Aorta (tissue), 5 donors: ENCODE measurements around the gene ZNF280D. TPM values are rescaled to one million over a fixed set of nuclear protein-coding genes. Genes with fewer than 3 reads are reported as not detected.

Experiments
- ATAC-seq: fragments of 200-7000 bp; cut with Tn5 transposase; one replicate; pipeline ENCODE4 v1.9.1; 2022; ENCODE audit warnings: moderate library complexity; ENCODE audit not compliant: low FRiP score
- DNase-seq, 2 donors: peaks; one replicate each; pipeline ENCODE4 v3.0.0-alpha.2; 2020
- H3K27ac ChIP-seq, 2 donors: one replicate each; pipeline ENCODE4 v1.5.1; 2013; ENCODE audit warnings: low read length in 2 of 2, mild to moderate bottlenecking in 2 of 2, moderate library complexity in 2 of 2, control low read depth in 1 of 2, inconsistent platforms in 1 of 2, low read depth in 1 of 2
- H3K27me3 ChIP-seq, 2 donors: one replicate each; pipeline ENCODE4 v1.6.1; 2013; ENCODE audit warnings: control low read depth in 1 of 2, low read length in 1 of 2, mild to moderate bottlenecking in 1 of 2, moderate library complexity in 1 of 2; ENCODE audit not compliant: insufficient read depth in 2 of 2, control insufficient read depth in 1 of 2
- H3K36me3 ChIP-seq, 2 donors: one replicate each; pipeline ENCODE4 v1.6.1; 2013; ENCODE audit warnings: control low read depth in 1 of 2, low read length in 1 of 2, mild to moderate bottlenecking in 1 of 2; ENCODE audit not compliant: insufficient read depth in 2 of 2, control insufficient read depth in 1 of 2
- H3K4me1 ChIP-seq, 2 donors: one replicate each; pipeline ENCODE4 v1.6.1; 2013; ENCODE audit warnings: low read length in 2 of 2, control low read depth in 1 of 2, mild to moderate bottlenecking in 1 of 2, moderate library complexity in 1 of 2; ENCODE audit not compliant: insufficient read depth in 2 of 2, control insufficient read depth in 1 of 2
- H3K4me3 ChIP-seq, 2 donors: one replicate each; pipeline ENCODE4 v1.5.1; 2013; ENCODE audit warnings: low read length in 2 of 2, control low read depth in 1 of 2, mild to moderate bottlenecking in 1 of 2
- H3K9me3 ChIP-seq: one replicate; pipeline ENCODE4 v1.6.1; 2013; ENCODE audit warnings: mild to moderate bottlenecking, low read length; ENCODE audit not compliant: control insufficient read depth
- WGBS, 2 donors: extraction: QIAGEN DNeasy Blood & Tissue Kit; methylation state at CpG; one replicate each; pipeline ENCODE4 v1.1.7; 2013; 5-methylcytosine and 5-hydroxymethylcytosine counted together
- intact Hi-C, 2 donors: fragments of 100-400 bp; cut with DNase I; formaldehyde crosslinking; loops; one replicate each; pipeline versions ENCODE4 v1.14.2 to v1.15.0; 2022
- polyA plus RNA-seq, 2 donors: library from polyadenylated mRNA; stranded (reverse); fragments of 200-250 nt; gene quantifications; one replicate each; pipeline ENCODE4 v1.2.3, GENCODE V29; 2013
- total RNA-seq, 2 donors: library from RNA; stranded (reverse); fragmentation: NEBNext Ultra II Directional; extraction: Animal tissue kit (Norgen Biotek cat#: 25700); gene quantifications; one replicate each; pipeline ENCODE4 v1.2.1, GENCODE V29; 2021
- donor health status: healthy with polysubstance abuse.
- donor health status: Bipolar disorder and iron deficiency.
- donor health status: DM: no; HTN: no; CAD: no.
- donor health status: DM: no; HTN: no; CAD: no.
- donor health status: DM: yes; HTN: yes; CAD: no.

ZNF280D gene
- total and polyA plus RNA-seq, 4 donors: 15.0 to 90.8 (median 45.0) TPM

DNA sequence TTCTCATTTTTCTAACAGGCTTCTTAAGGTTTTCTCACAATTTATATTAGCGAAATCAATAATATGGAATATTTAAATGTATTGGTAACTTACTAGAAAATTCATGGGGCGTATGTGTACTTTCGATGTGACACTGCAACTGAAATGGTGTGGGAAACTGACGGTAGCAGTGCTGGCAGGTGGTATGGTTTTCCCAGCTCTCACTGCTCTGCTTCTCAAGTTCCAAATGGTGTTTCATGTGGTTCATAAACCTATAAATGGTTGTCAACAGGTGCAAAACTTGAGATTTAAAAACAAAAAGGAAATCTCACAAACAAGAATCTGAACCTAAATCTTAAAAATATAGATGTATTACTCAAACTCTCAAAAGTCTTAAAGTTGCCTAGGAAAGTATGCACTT is 54.7 kb downstream of the ZNF280D start:
- Histone ChIP-seq H3K4me1 (no peaks in the 10 kb centered on the region), H3K4me3 (no peak overlapping the region), H3K9me3 (no peaks in the 10 kb centered on the region), H3K36me3 (peaks cover 0 to 2% of the 10 kb centered on the region in 2 donors), H3K27ac (no peak overlapping the region), H3K27me3 (no peaks in the 10 kb centered on the region)
- intact Hi-C loops: no loop called here
- ATAC-seq: no peak
- DNase-seq: no peak
- 97% methylated on average over 4 of the region's 4 CpGs for WGBS, 2 donors

DNA sequence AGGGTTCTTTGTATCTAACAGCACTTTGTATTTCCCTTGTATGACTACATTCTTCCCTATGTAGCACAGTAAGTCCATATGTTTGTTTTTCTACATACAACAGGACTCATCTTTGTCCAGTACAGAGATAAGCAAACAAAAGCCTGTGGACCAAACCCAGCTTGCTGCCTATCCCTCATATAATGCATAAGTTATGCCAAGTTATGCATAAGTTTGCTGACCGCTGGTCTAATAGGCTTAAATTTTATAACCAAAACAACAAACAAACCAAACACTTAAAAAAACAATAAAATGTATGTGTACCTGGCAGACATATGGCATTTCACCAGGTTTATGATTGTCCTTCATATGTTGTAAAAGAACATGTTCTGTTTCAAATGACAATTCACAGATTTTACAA is 56.0 kb downstream of the ZNF280D start:
- no peak overlapping the region for H3K27ac ChIP-seq
- H3K9me3 ChIP-seq: no peaks in the 10 kb centered on the region
- peaks cover 0 to 2% of the 10 kb centered on the region in 2 donors for H3K36me3 ChIP-seq
- H3K4me3 ChIP-seq: no peak overlapping the region
- no peak for ATAC-seq
- DNase-seq: no peak
- WGBS, 2 donors: 91 to 99% methylated on average over 1 of the region's 1 CpG
- H3K4me1 ChIP-seq: peaks cover 0 to 2% of the 10 kb centered on the region in 2 donors
- no peaks in the 10 kb centered on the region for H3K27me3 ChIP-seq
- intact Hi-C loops: no loop called here

DNA sequence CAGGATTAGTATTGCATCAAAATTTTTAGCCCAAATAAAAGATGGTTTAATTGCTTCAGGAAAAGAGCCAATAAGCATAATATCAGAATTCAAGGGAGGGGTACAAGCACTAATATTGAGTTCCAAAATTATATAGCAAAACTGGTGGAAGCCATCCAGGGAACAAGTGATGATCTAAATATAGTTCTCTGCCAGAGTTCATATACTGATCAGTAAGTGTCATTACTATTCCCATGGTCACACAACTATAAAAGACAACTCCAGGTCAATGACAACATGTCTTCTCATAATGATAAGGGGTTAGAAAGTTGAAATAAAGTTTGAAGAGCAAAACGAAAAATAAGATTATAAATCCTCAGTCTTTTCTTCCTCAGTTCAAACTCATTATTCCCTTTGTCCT is 57.4 kb downstream of the ZNF280D start:
- no peak for DNase-seq
- intact Hi-C loops: no loop called here
- WGBS, 2 donors: 80 to 86% methylated on average over 1 of the region's 1 CpG
- no peak for ATAC-seq
- Histone ChIP-seq H3K27ac (no peak overlapping the region), H3K4me1 (peaks cover 0 to 2% of the 10 kb centered on the region in 2 donors), H3K27me3 (no peaks in the 10 kb centered on the region), H3K36me3 (peaks cover 0 to 2% of the 10 kb centered on the region in 2 donors), H3K4me3 (no peak overlapping the region), H3K9me3 (no peaks in the 10 kb centered on the region)

DNA sequence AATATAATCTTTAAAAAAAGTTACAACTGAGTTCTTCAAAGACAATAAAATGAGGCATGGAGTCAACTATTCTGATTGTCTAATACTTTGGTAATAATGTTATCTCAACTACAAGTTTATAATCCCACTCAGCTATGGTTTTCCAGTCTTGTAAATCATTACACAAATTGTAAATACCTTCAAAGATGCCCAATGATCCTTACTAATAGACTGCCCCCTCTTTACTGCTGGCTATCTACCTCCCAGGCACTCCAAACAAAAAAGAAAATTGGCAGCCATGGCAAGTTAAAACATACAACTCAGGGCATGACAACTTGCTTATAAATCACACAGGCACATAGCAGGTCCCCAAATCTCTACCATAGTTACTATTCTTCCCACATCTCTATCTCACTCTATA is 58.5 kb downstream of the ZNF280D start:
- peaks cover 0 to 2% of the 10 kb centered on the region in 2 donors for H3K4me1 ChIP-seq
- no peak for DNase-seq
- H3K27me3 ChIP-seq: no peaks in the 10 kb centered on the region
- H3K9me3 ChIP-seq: no peaks in the 10 kb centered on the region
- H3K4me3 ChIP-seq: no peak overlapping the region
- peaks cover 0 to 2% of the 10 kb centered on the region in 2 donors for H3K36me3 ChIP-seq
- no peak overlapping the region for H3K27ac ChIP-seq
- intact Hi-C loops: no loop called here
- no peak for ATAC-seq

DNA sequence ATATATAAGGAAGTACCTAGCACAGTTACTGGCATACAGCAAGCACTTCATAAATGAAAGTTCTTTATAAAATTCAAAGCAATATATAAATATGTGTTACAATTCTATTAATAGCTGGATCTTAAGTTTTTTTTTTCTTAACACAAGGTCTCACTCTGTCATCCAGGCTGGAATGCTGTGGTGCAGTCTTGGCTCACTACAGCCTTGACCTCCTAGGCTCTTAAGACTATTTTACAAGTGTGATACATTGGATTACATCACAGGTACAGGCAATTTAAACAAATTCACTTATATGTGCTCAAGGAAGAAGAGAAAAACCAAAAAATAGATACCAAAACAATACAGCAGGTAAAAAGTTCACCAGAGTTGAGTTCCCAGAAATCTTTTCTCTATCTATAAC is 60.6 kb downstream of the ZNF280D start:
- no peak for DNase-seq
- no peak overlapping the region for H3K27ac ChIP-seq
- H3K36me3 ChIP-seq: peaks cover 0 to 2% of the 10 kb centered on the region in 2 donors
- H3K9me3 ChIP-seq: no peaks in the 10 kb centered on the region
- H3K27me3 ChIP-seq: no peaks in the 10 kb centered on the region
- intact Hi-C loops: no loop called here
- H3K4me3 ChIP-seq: no peak overlapping the region
- no peak for ATAC-seq
- H3K4me1 ChIP-seq: peaks cover 0 to 2% of the 10 kb centered on the region in 2 donors

DNA sequence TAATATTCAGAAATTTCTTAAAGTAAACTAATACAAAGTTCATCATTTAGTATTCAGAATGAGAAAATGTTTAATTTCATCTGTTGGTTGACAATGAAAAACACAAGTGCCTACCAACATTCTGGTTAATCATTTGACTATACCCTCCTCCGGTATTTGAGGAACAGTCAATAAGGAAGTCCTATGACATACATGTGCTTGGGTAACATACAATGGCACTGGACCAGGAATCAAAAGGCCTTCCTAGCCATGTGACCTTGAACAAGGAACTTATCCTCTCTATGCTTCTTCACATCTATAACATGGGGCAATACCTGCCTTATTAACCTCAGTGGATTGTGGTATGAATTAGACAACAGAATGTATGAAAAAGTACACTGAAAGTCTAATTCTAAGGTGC is 65.8 kb downstream of the ZNF280D start:
- peaks cover 2 to 4% of the 10 kb centered on the region in 2 donors for H3K36me3 ChIP-seq
- DNase-seq (no peak), ATAC-seq (no peak)
- no peak overlapping the region for H3K4me3 ChIP-seq
- H3K27me3 ChIP-seq: no peaks in the 10 kb centered on the region
- 84 to 94% methylated on average over 1 of the region's 1 CpG for WGBS, 2 donors
- H3K9me3 ChIP-seq: no peaks in the 10 kb centered on the region
- no peak overlapping the region for H3K27ac ChIP-seq
- no peaks in the 10 kb centered on the region for H3K4me1 ChIP-seq
- intact Hi-C loops: no loop called here

DNA sequence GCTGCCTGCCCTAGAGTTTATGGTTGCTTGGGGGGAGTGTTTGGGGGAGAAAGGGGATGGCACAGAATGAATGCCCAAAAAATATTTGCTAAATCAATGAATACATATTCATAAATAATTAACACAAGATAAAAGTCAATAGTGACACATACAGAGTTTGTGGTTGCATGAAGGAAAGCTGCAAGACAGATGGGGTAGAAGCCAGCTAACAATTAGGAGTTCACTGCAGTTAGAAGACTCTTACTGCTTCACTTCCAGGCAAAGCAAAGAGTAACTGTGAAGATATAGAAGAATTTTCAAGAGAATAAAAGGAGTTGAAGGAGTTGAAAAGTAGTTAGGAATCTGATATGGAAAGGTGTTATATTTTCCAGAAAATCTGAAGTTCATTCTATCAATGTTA is 72.4 kb downstream of the ZNF280D start:
- H3K4me1 ChIP-seq: no peaks in the 10 kb centered on the region
- no peak for ATAC-seq

DNA sequence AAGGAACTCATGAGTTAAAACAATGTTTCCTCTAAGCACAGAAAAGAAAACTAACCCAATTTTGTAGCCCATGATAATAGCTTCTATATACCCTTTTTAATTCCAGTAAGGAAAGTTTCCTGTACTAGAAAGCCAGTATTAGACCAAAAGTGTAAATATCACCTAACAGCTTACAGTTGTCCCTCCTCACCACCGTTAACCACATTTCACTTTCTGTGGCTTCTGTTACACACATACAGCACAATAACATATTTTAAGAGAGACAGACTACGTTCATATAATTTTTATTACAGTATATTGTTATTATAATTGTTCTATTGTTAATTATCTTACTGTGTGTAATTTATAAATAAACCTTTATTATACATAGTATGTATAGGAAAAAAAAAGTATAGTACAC is 74.1 kb downstream of the ZNF280D start:
- Histone ChIP-seq H3K36me3 (peaks cover 0 to 2% of the 10 kb centered on the region in 2 donors), H3K27me3 (no peaks in the 10 kb centered on the region), H3K9me3 (no peaks in the 10 kb centered on the region), H3K27ac (no peak overlapping the region), H3K4me1 (no peaks in the 10 kb centered on the region), H3K4me3 (no peak overlapping the region)
- DNase-seq (no peak), ATAC-seq (no peak)
- 89% methylated on average over 2 of the region's 2 CpGs for WGBS, 2 donors
- intact Hi-C loops: loop anchor here in 1 of 2 donors (10.0 kb wide), 1 partner anchor 766 kb away; no protein-coding TSS in a partner anchor

More for the DNA sequence above, 72.4 kb downstream of the ZNF280D start:
- H3K27me3 ChIP-seq: no peaks in the 10 kb centered on the region
- H3K9me3 ChIP-seq: no peaks in the 10 kb centered on the region
- no peak overlapping the region for H3K27ac ChIP-seq
- no peak for DNase-seq
- intact Hi-C loops: no loop called here
- H3K4me3 ChIP-seq: no peak overlapping the region
- peaks cover 2 to 4% of the 10 kb centered on the region in 2 donors for H3K36me3 ChIP-seq

DNA sequence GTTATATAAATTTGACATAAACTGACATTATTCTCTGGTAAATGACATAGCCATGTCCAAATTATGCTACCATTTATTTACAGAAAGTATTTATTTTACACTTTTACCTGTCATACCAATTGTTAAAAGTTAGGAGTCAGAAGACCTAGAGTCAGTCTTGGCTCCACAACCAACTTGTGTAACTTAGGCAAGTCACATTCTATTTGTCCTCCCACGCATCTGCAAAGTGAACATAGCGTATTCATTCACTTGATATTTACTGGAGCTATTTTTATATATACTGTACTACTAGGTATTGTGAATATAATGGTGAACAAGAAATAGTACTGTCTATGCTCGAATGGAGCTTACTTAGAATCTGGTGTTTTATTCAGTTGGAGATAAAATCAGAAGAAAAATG is 78.7 kb downstream of the ZNF280D start:
- no peaks in the 10 kb centered on the region for H3K27me3 ChIP-seq
- no peak for DNase-seq
- ATAC-seq: no peak
- no peaks in the 10 kb centered on the region for H3K36me3 ChIP-seq
- intact Hi-C loops: loop anchor here in 1 of 2 donors (10.0 kb wide), 1 partner anchor 770 kb away; no protein-coding TSS in a partner anchor
- WGBS, 2 donors: 62 to 80% methylated on average over 3 of the region's 3 CpGs
- no peak overlapping the region for H3K4me3 ChIP-seq
- H3K9me3 ChIP-seq: no peaks in the 10 kb centered on the region
- H3K4me1 ChIP-seq: no peaks in the 10 kb centered on the region
- H3K27ac ChIP-seq: peak overlapping the region in 1 of 2 donors; percentile 57
